ENCODE measurements around the gene TMEM178B. TPM values are rescaled to one million over a fixed set of nuclear protein-coding genes. Genes with fewer than 3 reads are reported as not detected.

TMEM178B gene
- total and polyA plus RNA-seq, 2 of the 4 experiments (the other 2 are of a cell fraction), result under 0.01 to 0.05 TPM

DNA sequence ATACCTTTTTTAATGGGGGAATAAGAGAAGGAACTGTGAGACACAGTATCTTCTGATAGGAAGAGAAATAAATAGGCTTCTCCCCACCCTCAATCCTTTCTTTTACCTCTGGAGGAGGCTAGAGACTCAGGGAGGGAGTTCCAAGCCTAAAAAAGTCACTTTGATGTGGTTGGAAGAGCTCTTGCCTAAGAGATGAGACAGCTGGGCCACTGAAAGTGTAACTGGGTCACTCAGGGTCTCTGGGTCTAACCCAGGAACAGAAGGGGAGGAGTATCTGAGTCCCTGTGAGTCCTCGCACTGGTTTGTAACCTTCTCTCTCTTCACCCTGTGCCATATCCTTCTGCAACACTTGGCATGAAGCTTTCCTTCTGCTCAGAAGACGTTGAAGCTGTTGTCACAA lies 254.4 kb downstream of the TMEM178B start:
- Histone ChIP-seq H4K91ac (ENCODE audit: insufficient read depth, low read depth, low read length) (no peak overlapping the region), H2AFZ (replicated peaks; ENCODE audit: low read length, poor library complexity) (no peak overlapping the region), H4K5ac (ENCODE audit: low read depth, low read length) (no peak overlapping the region), H3K14ac (replicated peaks; ENCODE audit: low read depth, low read length) (no peak overlapping the region), H3K36me3 (ENCODE audit: control insufficient read depth, insufficient read depth, low read length) (no peaks in the 10 kb centered on the region), H3K23ac (ENCODE audit: low read depth, low read length) (no peak overlapping the region), H2AK9ac (replicated peaks; ENCODE audit: low read depth, low read length, poor library complexity) (no peak overlapping the region), H3K79me1 (ENCODE audit: low read depth in 1 of 2, low read length in 2 of 2) (no peaks in the 10 kb centered on the region), H3K4me2 (ENCODE audit: low read depth, low read length) (no peak overlapping the region), H3K4me3 (ENCODE audit: insufficient read depth, low read depth, low read length) (no peak overlapping the region), H2BK20ac (ENCODE audit: low read depth, low read length) (no peak overlapping the region), H4K8ac (ENCODE audit: low read depth in 2 of 2, low read length in 2 of 2) (no peak overlapping the region), H3K4me1 (ENCODE audit: control insufficient read depth, insufficient read depth, low read length) (no peaks in the 10 kb centered on the region), H2BK120ac (ENCODE audit: low read depth, low read length) (no peak overlapping the region), H2BK15ac (ENCODE audit: low read depth, low read length) (no peak overlapping the region), H3K27me3 (ENCODE audit: control insufficient read depth, insufficient read depth, low read length) (no peaks in the 10 kb centered on the region), H3K56ac (ENCODE audit: extremely low read depth, insufficient read depth, low read length) (no peak overlapping the region), H3K18ac (ENCODE audit: low read depth, low read length) (no peak overlapping the region), H4K20me1 (ENCODE audit: insufficient read depth, low read length) (no peaks in the 10 kb centered on the region), H2BK5ac (ENCODE audit: low read depth, low read length, poor library complexity, severe bottlenecking) (no peak overlapping the region), H3K9me3 (ENCODE audit: control insufficient read depth, insufficient read depth, low read length) (peaks cover 11% of the 10 kb centered on the region), H2AK5ac (ENCODE audit: low read depth, low read length) (no peak overlapping the region), H3K9ac (ENCODE audit: low read depth, low read length) (no peak overlapping the region), H3K9me1 (ENCODE audit: insufficient read depth, low read length) (no peaks in the 10 kb centered on the region), H3K4ac (ENCODE audit: low read depth, low read length) (no peak overlapping the region), H3K27ac (ENCODE audit: insufficient read depth, low read length) (no peak overlapping the region)
- dilution Hi-C loops (cut with HindIII; ENCODE audit: low sequenced_read_pairs, unreplicated experiment) (no loop called here), in situ Hi-C loops (cut with MboI; ENCODE audit: low sequenced_read_pairs) (no loop called here), intact Hi-C loops (cut with micrococcal nuclease) (no loop called here)
- CTCF ChIA-PET, result no interaction called here
- no peak for ATAC-seq (ENCODE audit: low read depth)
- DNase-seq, result no peak
- TF ChIP-seq USF2 (IDR thresholded peaks at IDR 0.05; ENCODE audit: low read depth, low read length) (no peak), CHD1 (IDR thresholded peaks at IDR 0.05; ENCODE audit: low read depth, low read length) (no peak), BHLHE40 (IDR thresholded peaks at IDR 0.05; ENCODE audit: low read depth, low read length) (no peak), MXI1 (IDR thresholded peaks at IDR 0.05; ENCODE audit: borderline replicate concordance, low read depth, low read length) (no peak), RAD21 (IDR thresholded peaks at IDR 0.05; ENCODE audit: low read length) (no peak), NFE2L2 (IDR thresholded peaks at IDR 0.05; ENCODE audit: low read depth, low read length) (no peak), RFX5 (IDR thresholded peaks at IDR 0.05; ENCODE audit: low read depth, low read length) (no peak), RCOR1 (IDR thresholded peaks at IDR 0.05; ENCODE audit: insufficient replicate concordance, low read length) (no peak), SMC3 (IDR thresholded peaks at IDR 0.05; ENCODE audit: low read depth, low read length) (no peak), MAZ (IDR thresholded peaks at IDR 0.05; ENCODE audit: borderline replicate concordance, low read depth, low read length) (no peak), CEBPB (IDR thresholded peaks at IDR 0.05; ENCODE audit: low read depth, low read length) (no peak)
- TF ChIP-seq, protein P1, sequence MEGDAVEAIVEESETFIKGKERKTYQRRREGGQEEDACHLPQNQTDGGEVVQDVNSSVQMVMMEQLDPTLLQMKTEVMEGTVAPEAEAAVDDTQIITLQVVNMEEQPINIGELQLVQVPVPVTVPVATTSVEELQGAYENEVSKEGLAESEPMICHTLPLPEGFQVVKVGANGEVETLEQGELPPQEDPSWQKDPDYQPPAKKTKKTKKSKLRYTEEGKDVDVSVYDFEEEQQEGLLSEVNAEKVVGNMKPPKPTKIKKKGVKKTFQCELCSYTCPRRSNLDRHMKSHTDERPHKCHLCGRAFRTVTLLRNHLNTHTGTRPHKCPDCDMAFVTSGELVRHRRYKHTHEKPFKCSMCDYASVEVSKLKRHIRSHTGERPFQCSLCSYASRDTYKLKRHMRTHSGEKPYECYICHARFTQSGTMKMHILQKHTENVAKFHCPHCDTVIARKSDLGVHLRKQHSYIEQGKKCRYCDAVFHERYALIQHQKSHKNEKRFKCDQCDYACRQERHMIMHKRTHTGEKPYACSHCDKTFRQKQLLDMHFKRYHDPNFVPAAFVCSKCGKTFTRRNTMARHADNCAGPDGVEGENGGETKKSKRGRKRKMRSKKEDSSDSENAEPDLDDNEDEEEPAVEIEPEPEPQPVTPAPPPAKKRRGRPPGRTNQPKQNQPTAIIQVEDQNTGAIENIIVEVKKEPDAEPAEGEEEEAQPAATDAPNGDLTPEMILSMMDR (conservative IDR thresholded peaks at IDR 0.05; ENCODE audit: low read depth, low read length), result no peak
- POLR2A ChIA-PET (ENCODE audit: unreplicated experiment), result no interaction called here
- BruUV-seq (replicated peaks), result no TSS peak
- no CpG with 5 or more reads among the region's 2 CpGs for WGBS, 2 experiments (ENCODE audit: extremely low coverage in 2 of 2, insufficient read length in 1 of 2)

All from IMR-90 (cell line).